Activated naive CD4-positive, alpha-beta T cell treated with anti-CD3 and anti-CD28 coated beads, Interleukin-2, amount 10 ng/mL, durations not matched to agents 7 days and 5 days (primary cell): ENCODE data around the gene SH3YL1.

Source experiments
- CTCF ChIA-PET: fragments of 350-600 bp; sonication (Branson Sonifier 250); formaldehyde crosslinking; loops from one replicate; lab custom pipeline; 2021; ENCODE audit warnings: antibody characterized with exemption; lab: Charles Lee
- DNase-seq: peaks from one replicate; pipeline ENCODE4 v3.0.0-alpha.2; 2020
- H3K27ac Mint-ChIP-seq: one replicate; pipeline ENCODE4 v1.8.0; 2021; ENCODE audit warnings: mild to moderate bottlenecking, moderate library complexity, mixed read lengths
- H3K27me3 Mint-ChIP-seq: one replicate; pipeline ENCODE4 v1.8.0; 2021; ENCODE audit warnings: mild to moderate bottlenecking, mixed read lengths
- H3K36me3 Mint-ChIP-seq: one replicate; pipeline ENCODE4 v1.8.0; 2021; ENCODE audit warnings: mixed read lengths
- H3K4me1 Mint-ChIP-seq: one replicate; pipeline ENCODE4 v1.8.0; 2021; ENCODE audit warnings: mixed read lengths
- H3K4me3 Mint-ChIP-seq: one replicate; pipeline ENCODE4 v1.8.0; 2021; ENCODE audit warnings: mild to moderate bottlenecking, moderate library complexity, mixed read lengths
- H3K9me3 Mint-ChIP-seq: one replicate; pipeline ENCODE4 v1.8.0; 2021; ENCODE audit warnings: mixed read lengths

SH3YL1 gene

DNA sequence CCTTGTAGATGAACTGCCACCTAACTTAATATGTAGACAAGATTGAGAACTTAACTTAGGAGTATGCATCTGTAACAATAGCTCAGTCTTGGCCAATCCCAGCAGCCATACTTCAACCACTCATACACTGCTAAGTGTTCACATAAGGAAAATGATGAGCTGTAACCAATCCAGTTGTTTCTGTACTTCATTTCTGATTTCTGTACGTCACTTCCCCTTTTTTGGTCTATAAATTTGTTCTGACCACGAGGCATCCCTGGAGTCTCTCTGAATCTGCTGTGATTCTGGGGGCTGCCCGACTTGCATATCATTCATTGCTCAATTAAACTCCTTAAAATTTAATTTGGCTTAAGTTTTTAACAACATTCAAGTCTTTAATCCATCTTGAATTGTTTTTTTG lies 6.4 kb downstream of the SH3YL1 start:
- no peak overlapping the region for H3K27ac Mint-ChIP-seq
- H3K9me3 Mint-ChIP-seq, result peaks cover 14% of the 10 kb centered on the region
- DNase-seq, result no peak
- H3K4me1 Mint-ChIP-seq, result peaks cover 4% of the 10 kb centered on the region
- peaks cover 8% of the 10 kb centered on the region for H3K36me3 Mint-ChIP-seq
- no peaks in the 10 kb centered on the region for H3K27me3 Mint-ChIP-seq
- CTCF ChIA-PET, result no interaction called here
- no peak overlapping the region for H3K4me3 Mint-ChIP-seq

DNA sequence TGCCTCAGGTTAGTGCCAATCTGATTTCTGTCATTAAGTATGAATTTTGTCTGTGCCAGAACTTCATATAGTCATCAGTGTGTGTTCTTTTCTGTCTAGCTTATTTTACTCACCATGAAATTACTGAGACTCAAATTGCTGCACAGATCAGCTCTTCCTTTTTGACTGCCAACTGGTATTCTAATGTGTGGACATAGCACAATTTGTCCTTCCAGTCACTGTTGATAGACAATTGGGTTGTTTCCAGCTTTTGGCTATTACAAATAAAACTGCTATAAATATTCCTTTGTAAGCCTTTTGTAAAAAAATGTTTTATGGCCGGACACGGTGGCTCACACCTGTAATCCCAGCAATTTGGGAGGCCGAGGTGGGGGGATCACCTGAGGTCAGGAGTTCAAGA lies 7.7 kb downstream of the SH3YL1 start:
- Mint-ChIP-seq H3K36me3 (peaks cover 3% of the 10 kb centered on the region), H3K27ac (no peak overlapping the region), H3K4me3 (no peak overlapping the region), H3K27me3 (no peaks in the 10 kb centered on the region), H3K4me1 (no peaks in the 10 kb centered on the region), H3K9me3 (peaks cover 14% of the 10 kb centered on the region)
- DNase-seq, result no peak
- CTCF ChIA-PET, result interaction anchor here (0.9 kb wide), 2 partner anchors 9 to 379 kb away, joined by 3 read pairs; no protein-coding TSS in a partner anchor

DNA sequence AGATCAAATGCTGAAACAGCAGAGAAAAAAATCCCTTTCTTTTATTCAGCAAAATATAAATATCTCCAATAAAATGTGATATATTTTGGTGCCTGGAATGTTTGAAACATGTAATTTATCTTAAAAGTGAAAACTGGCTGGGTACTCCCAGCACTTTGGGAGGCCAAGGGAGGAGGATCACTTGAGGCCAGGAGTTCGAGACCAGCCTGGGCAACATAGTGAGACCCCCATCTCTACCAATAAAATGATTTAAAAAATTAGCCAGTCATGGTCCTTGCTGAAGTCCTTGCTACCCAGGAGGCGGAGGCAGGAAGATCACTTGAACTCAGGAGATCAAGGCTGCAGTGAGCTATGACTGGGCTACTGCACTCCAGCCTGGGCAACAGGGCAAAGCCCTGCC lies 8.6 kb downstream of the SH3YL1 start:
- CTCF ChIA-PET, result interaction anchor here (1.0 to 1.5 kb wide), 2 partner anchors 9 to 35 kb away, joined by 3 to 4 read pairs; no protein-coding TSS in a partner anchor
- Mint-ChIP-seq H3K9me3 (peaks cover 14% of the 10 kb centered on the region), H3K4me3 (no peak overlapping the region), H3K27me3 (no peaks in the 10 kb centered on the region), H3K4me1 (no peaks in the 10 kb centered on the region), H3K36me3 (peaks cover 3% of the 10 kb centered on the region), H3K27ac (no peak overlapping the region)
- DNase-seq, result no peak

DNA sequence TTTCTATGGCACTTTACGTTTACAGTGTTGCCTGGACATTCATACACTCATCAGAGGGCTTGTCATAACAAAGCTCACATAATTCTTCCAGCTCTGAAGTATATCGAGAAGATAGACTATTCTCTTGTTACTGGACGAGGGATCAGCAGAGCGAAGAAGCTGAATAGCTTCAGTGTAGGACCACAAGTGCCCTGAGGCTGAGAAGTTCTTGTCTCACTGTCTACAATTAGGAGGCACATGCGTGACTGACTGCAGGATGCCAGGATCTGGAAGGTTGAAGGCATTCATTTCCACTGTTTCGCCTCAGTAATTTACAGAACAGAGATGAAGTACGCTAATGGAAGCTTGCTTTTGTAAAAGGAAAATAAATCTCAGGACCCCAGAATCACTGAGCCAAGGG lies 9.6 kb downstream of the SH3YL1 start:
- no peak for DNase-seq
- no peaks in the 10 kb centered on the region for H3K4me1 Mint-ChIP-seq
- CTCF ChIA-PET, result interaction anchor here (1.5 kb wide), 1 partner anchor 36 kb away, joined by 3 read pairs; no protein-coding TSS in a partner anchor
- peaks cover 3% of the 10 kb centered on the region for H3K36me3 Mint-ChIP-seq
- H3K27ac Mint-ChIP-seq, result no peak overlapping the region
- peaks cover 14% of the 10 kb centered on the region for H3K9me3 Mint-ChIP-seq
- no peak overlapping the region for H3K4me3 Mint-ChIP-seq
- no peaks in the 10 kb centered on the region for H3K27me3 Mint-ChIP-seq

DNA sequence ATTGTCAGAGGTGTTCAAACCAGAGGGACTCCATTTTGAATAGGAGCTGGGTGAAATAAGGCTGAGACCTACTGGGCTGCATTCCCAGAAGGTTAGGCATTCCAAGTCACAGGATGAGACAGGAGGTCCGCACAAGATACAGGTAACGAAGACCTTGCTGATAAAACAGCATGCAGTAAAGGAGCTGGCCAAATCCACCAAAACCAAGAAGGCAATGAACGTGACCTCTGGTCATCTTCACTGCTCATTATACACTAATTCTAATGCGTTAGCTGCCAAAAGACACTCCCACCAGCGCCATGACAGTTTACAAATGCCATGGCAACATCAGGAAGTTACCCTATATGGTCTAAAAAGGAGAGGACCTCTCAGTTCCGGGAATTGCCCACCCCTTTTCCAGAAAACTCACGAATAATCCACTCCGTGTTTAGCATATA lies 10.6 kb downstream of the SH3YL1 start:
- Mint-ChIP-seq H3K27ac (no peak overlapping the region), H3K4me1 (no peaks in the 10 kb centered on the region), H3K36me3 (peaks cover 3% of the 10 kb centered on the region), H3K27me3 (no peaks in the 10 kb centered on the region), H3K4me3 (no peak overlapping the region), H3K9me3 (peaks cover 7% of the 10 kb centered on the region)
- CTCF ChIA-PET, result no interaction called here
- DNase-seq, result no peak

DNA sequence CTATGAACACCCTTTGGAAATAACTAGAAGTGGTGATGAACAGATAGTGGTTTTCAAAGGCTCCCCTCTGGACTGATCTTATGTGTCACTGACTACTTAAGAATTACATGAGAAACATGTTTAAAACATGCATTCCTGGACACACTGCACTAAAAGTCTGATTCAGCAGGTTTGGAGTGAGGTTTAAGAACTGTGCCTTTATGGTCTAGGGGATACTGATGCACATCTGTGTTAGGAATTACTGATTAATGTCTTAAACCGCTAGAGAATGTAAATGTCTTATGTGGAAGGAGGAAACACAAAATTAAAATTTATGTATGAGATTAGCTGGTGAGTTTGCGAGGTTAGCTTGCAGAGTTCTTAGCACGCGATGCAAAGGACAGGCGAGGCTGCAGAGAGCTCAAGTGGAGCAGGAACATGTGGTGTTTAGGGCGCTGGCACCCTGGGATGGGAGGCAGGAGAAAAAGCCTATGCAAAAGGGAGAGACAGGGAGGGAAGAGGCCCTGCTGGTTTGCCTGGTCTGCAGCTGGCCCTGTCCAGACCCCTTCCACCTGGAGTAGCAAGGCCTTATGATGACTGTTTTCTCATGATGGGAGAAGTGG lies 11.7 kb downstream of the SH3YL1 start:
- Mint-ChIP-seq H3K27ac (no peak overlapping the region), H3K9me3 (no peaks in the 10 kb centered on the region), H3K4me3 (no peak overlapping the region), H3K4me1 (no peaks in the 10 kb centered on the region), H3K36me3 (no peaks in the 10 kb centered on the region), H3K27me3 (no peaks in the 10 kb centered on the region)
- no peak for DNase-seq
- CTCF ChIA-PET, result no interaction called here

DNA sequence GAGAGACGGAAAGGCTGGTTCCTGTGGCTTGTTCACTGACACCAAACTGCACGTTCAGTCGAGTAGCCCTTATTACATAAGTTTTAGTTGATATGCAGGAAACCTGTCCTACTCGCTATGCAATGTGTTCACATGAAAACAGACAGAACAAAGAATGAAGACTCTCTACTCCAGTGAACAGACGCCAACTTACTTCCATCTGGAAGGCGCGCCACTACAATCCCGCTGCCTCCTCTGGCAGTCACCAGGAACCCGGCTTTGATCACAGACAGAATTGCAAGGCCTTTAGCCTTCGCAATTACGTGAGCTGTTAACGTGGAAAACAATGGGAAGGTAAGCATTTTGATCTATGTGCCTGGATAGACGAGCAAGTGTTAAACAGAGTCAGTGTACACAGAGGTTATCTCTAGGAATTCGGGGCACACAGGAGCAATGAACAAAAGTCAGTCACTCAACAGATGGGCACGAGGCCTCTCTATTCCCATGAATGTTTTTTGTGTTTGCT lies 14.2 kb downstream of the SH3YL1 start:
- CTCF ChIA-PET, result interaction anchor here (1.0 kb wide), 1 partner anchor 230 kb away, joined by 4 read pairs; no protein-coding TSS in a partner anchor
- no peak for DNase-seq
- H3K36me3 Mint-ChIP-seq, result peaks cover 3% of the 10 kb centered on the region
- peaks cover 4% of the 10 kb centered on the region for H3K4me1 Mint-ChIP-seq
- no peaks in the 10 kb centered on the region for H3K9me3 Mint-ChIP-seq
- no peak overlapping the region for H3K4me3 Mint-ChIP-seq
- H3K27me3 Mint-ChIP-seq, result no peaks in the 10 kb centered on the region
- no peak overlapping the region for H3K27ac Mint-ChIP-seq

DNA sequence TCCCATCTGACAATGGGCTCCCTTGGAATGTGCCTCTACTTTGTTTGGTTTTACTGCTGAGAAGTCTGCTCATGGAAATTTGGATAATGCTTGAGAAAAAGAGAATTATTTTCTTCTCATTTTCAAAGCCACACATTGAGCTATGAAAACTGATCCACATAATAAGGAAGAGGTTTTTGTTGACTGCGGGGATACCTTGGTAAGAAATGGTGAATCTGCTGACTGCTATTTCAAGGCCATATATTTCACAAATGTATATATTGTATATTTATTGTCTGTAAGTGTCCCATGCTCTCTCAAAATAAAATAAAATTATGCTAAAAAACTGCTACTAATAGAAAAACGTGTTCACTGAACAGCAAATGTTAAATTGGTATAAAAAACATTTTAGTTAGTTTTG lies 15.1 kb downstream of the SH3YL1 start:
- Mint-ChIP-seq H3K27ac (no peak overlapping the region), H3K36me3 (peaks cover 3% of the 10 kb centered on the region), H3K4me1 (peaks cover 4% of the 10 kb centered on the region), H3K9me3 (no peaks in the 10 kb centered on the region), H3K4me3 (no peak overlapping the region), H3K27me3 (no peaks in the 10 kb centered on the region)
- DNase-seq, result no peak
- CTCF ChIA-PET, result interaction anchor here (1.3 kb wide), 1 partner anchor 9 kb away, joined by 4 read pairs; no protein-coding TSS in a partner anchor

DNA sequence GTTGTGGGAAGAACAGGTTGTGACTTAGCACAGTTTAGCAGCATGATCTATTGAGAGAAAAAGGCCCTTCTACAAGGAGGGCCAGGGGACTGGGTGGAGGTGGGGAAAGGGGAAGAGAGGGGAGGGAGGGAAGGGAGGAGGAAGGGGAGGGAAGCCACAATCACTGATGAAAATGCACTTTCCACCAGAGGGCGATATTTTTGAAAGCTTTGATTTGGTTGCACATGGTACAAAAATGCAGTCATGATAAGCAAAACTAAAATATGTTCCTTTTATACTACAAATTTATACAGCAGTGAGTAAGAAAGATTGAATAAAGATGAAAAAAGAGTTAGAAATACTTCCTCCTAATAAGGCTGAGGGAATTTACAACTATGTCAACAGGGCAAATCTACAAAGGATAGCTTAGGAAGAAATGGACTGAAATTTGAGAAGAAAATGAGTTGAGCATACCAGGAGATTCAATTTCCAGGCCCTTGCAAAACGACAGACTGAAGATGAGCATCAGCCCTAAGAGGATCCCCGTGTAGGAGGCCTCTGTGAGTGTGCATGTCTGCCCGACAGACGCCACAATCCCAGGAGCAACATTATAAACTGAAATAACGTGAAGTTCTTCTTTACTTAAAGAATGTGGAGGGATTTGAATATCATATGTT lies 17.2 kb downstream of the SH3YL1 start:
- CTCF ChIA-PET, result interaction anchor here (1.0 to 2.9 kb wide), 11 partner anchors 8 to 392 kb away, joined by 3 to 14 read pairs (median 4); no protein-coding TSS in a partner anchor
- H3K4me1 Mint-ChIP-seq, result peaks cover 4% of the 10 kb centered on the region
- H3K4me3 Mint-ChIP-seq, result no peak overlapping the region
- DNase-seq, result peak; percentile 43
- H3K27me3 Mint-ChIP-seq, result no peaks in the 10 kb centered on the region
- H3K9me3 Mint-ChIP-seq, result no peaks in the 10 kb centered on the region
- H3K36me3 Mint-ChIP-seq, result peaks cover 3% of the 10 kb centered on the region
- H3K27ac Mint-ChIP-seq, result no peak overlapping the region

DNA sequence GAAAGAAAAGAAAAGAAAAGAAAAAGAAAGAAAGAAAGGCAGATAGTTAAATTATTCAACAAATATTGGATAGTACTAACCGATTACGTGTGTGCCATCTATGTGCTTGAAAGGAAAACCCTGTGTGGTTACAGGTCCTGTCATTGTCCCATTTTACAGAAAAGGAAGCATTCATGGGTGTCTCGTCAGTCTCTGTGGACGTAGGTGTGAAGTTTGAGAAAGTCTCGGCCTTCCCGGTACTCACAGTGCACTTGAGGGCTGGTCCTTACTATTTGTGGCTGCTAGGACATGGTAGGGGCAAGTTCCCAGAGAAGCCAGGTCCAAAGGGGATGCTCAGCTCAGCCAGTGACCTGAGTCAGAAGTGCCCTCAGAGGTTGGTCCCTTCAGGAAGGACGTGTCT lies 19.3 kb downstream of the SH3YL1 start:
- H3K27ac Mint-ChIP-seq, result no peak overlapping the region
- CTCF ChIA-PET, result no interaction called here

DNA sequence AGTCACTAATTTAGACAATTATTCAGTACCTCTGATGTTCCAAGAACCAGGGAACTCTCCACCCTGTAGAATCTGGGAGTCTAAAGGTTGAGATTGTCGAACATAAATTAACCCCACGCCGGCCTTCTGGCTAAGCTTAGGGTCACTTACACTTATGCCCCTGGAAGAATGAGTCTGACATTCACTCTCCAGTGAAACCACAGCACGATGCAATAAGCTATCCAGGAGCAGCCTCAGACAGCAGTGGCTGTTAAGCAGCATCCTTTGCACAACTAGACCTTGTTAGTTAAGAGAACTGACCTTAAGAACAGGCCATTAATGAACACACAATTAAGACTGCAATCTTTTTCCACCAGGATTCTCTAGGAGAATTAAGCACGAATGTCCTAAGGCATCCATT lies 25.0 kb downstream of the SH3YL1 start:
- Mint-ChIP-seq H3K9me3 (no peaks in the 10 kb centered on the region), H3K4me3 (no peak overlapping the region), H3K4me1 (no peaks in the 10 kb centered on the region), H3K36me3 (peaks cover 7% of the 10 kb centered on the region), H3K27ac (no peak overlapping the region), H3K27me3 (no peaks in the 10 kb centered on the region)
- CTCF ChIA-PET, result interaction anchor here (0.6 to 0.8 kb wide), 2 partner anchors 118 to 428 kb away, joined by 3 read pairs; no protein-coding TSS in a partner anchor
- DNase-seq, result no peak

More for the DNA sequence above, 19.3 kb downstream of the SH3YL1 start:
- H3K9me3 Mint-ChIP-seq, result no peaks in the 10 kb centered on the region
- peaks cover 10% of the 10 kb centered on the region for H3K36me3 Mint-ChIP-seq
- H3K27me3 Mint-ChIP-seq, result no peaks in the 10 kb centered on the region
- H3K4me3 Mint-ChIP-seq, result no peak overlapping the region
- no peak for DNase-seq
- peaks cover 4% of the 10 kb centered on the region for H3K4me1 Mint-ChIP-seq

DNA sequence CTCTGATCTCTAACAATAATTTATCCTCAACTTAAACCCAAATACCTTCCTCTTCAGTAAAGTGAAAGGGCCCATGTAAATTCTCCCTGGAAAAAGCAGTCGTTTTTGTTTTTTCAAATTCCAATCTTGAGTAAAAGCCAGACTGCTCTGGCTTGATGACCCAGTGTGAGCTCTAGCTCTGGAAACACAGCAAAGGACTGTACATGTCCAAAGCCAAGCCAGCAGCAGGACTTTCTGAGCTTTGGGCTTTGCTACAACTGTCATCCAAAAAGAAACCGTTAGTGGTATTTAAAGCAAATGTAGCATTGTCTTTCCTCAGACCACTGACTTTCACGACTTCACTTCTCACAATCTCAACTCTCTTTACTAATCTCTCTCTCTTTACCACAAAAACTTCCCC lies 25.4 kb downstream of the SH3YL1 start:
- DNase-seq, result no peak
- CTCF ChIA-PET, result no interaction called here
- H3K27ac Mint-ChIP-seq, result no peak overlapping the region
- no peaks in the 10 kb centered on the region for H3K27me3 Mint-ChIP-seq
- H3K4me3 Mint-ChIP-seq, result no peak overlapping the region
- H3K36me3 Mint-ChIP-seq, result peaks cover 7% of the 10 kb centered on the region
- no peaks in the 10 kb centered on the region for H3K9me3 Mint-ChIP-seq
- no peaks in the 10 kb centered on the region for H3K4me1 Mint-ChIP-seq

DNA sequence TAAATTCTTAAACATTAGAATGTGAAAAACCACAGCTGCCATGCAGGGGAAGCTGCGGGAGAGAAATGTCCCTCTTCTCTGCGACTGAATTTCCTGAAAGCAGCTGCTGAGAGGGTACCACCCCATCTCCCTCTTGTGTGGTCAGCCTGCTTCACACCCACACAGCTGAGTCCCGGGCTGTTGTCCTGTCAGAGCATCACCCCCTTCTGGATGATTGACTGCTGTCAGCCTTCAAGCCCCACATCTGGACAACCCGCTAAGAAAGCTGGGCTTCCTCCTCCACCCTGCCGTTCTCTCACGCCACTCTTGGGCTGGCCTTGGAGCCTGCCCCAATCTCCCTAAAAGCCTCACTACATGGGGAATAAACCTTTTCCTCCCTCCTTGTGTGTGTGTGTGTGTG lies 26.0 kb downstream of the SH3YL1 start:
- Mint-ChIP-seq H3K9me3 (no peaks in the 10 kb centered on the region), H3K36me3 (peaks cover 9% of the 10 kb centered on the region)

DNA sequence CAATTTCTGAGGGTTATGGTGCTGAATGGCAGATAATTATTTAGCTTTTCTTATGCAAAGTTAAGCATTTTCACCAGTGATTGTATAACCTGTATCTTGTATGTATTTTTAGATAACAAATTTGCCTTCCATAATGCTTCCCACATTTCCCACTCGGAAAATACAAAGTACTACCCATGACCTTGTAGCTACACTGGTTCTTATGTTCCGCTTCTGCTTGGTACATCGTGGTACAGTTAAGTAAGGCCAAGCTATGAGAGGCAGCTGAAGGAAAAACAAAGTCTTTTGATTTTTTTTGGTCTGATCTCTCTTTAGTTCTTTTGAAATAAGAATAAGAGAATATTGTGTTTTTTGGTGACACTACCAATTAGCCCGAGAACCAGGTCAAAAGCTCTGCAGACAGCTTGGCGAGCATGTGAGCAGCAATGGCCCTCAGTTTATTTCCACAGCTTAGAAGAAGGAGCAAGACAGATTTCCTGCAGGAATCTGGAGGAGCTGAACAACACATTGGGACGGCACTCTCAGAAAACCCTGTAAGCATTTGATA lies 26.8 kb downstream of the SH3YL1 start:
- H3K9me3 Mint-ChIP-seq, result no peaks in the 10 kb centered on the region
- no peak overlapping the region for H3K4me3 Mint-ChIP-seq
- no peak overlapping the region for H3K27ac Mint-ChIP-seq
- no peaks in the 10 kb centered on the region for H3K27me3 Mint-ChIP-seq
- CTCF ChIA-PET, result interaction anchor here (2.0 kb wide), 1 partner anchor 10 kb away, joined by 14 read pairs; no protein-coding TSS in a partner anchor
- H3K36me3 Mint-ChIP-seq, result peaks cover 11% of the 10 kb centered on the region
- no peak for DNase-seq
- no peaks in the 10 kb centered on the region for H3K4me1 Mint-ChIP-seq

More for the DNA sequence above, 26.0 kb downstream of the SH3YL1 start:
- CTCF ChIA-PET, result interaction anchor here (2.0 kb wide), 1 partner anchor 9 kb away, joined by 14 read pairs; no protein-coding TSS in a partner anchor
- no peaks in the 10 kb centered on the region for H3K4me1 Mint-ChIP-seq
- no peak overlapping the region for H3K27ac Mint-ChIP-seq
- DNase-seq, result no peak
- no peak overlapping the region for H3K4me3 Mint-ChIP-seq
- H3K27me3 Mint-ChIP-seq, result no peaks in the 10 kb centered on the region
